ENCODE measurements around the gene DENND1B. TPM values are rescaled to one million over a fixed set of nuclear protein-coding genes. Genes with fewer than 3 reads are reported as not detected.

The DENND1B gene
- total RNA-seq, 1 experiment from 2014 or later: 1.9 TPM

- Histone ChIP-seq H3K4me3 (ENCODE audit: low read depth, low read length, poor library complexity, severe bottlenecking) (no peak overlapping the region), H3K9me3 (ENCODE audit: low read depth, low read length, poor library complexity, severe bottlenecking) (no peaks in the 10 kb centered on the region), H3K27ac (ENCODE audit: low read depth, low read length, poor library complexity, severe bottlenecking) (no peak overlapping the region), H3K36me3 (ENCODE audit: insufficient read depth, low read length, poor library complexity, severe bottlenecking) (no peaks in the 10 kb centered on the region), H3K4me1 (ENCODE audit: insufficient read depth, low read length, poor library complexity, severe bottlenecking) (no peaks in the 10 kb centered on the region), H3K27me3 (replicated peaks; ENCODE audit: insufficient read depth, low read depth, low read length, poor library complexity) (peaks cover 3% of the 10 kb centered on the region)
- intact Hi-C loops (cut with micrococcal nuclease; ENCODE audit: unreplicated experiment): no loop called here
- BruUV-seq (replicated peaks): no TSS peak
- ChIA-PET CTCF (no interaction called here), POLR2A (ENCODE audit: low non-redundant PET) (no interaction called here)
- no peak for DNase-seq (ENCODE audit: low spot score)
- no peak for TF ChIP-seq EZH2 (IDR thresholded peaks at IDR 0.05; ENCODE audit: borderline replicate concordance, low read depth, low read length, poor library complexity, severe bottlenecking)
Observed at GRCh38 chr1:197807739-197808453, 32.6 kb upstream of the DENND1B start.

- H3K36me3 ChIP-seq (ENCODE audit: insufficient read depth, low read length, poor library complexity, severe bottlenecking): no peaks in the 10 kb centered on the region
- H3K27me3 ChIP-seq (replicated peaks; ENCODE audit: insufficient read depth, low read depth, low read length, poor library complexity): peaks cover 3% of the 10 kb centered on the region
- no TSS peak for BruUV-seq (replicated peaks)
- ChIA-PET CTCF (no interaction called here), POLR2A (ENCODE audit: low non-redundant PET) (no interaction called here)
- H3K9me3 ChIP-seq (ENCODE audit: low read depth, low read length, poor library complexity, severe bottlenecking): no peaks in the 10 kb centered on the region
- H3K4me3 ChIP-seq (ENCODE audit: low read depth, low read length, poor library complexity, severe bottlenecking): no peak overlapping the region
- DNase-seq (ENCODE audit: low spot score): no peak
- no peak overlapping the region for H3K27ac ChIP-seq (ENCODE audit: low read depth, low read length, poor library complexity, severe bottlenecking)
- TF ChIP-seq CTCF (conservative IDR thresholded peaks at IDR 0.05; ENCODE audit: low read depth, low read length) (no peak), EZH2 (IDR thresholded peaks at IDR 0.05; ENCODE audit: borderline replicate concordance, low read depth, low read length, poor library complexity, severe bottlenecking) (no peak)
- no peaks in the 10 kb centered on the region for H3K4me1 ChIP-seq (ENCODE audit: insufficient read depth, low read length, poor library complexity, severe bottlenecking)
- intact Hi-C loops (cut with micrococcal nuclease; ENCODE audit: unreplicated experiment): no loop called here
Observed at GRCh38 chr1:197807216-197807615, 31.9 kb upstream of the DENND1B start.

- TF ChIP-seq CTCF (conservative IDR thresholded peaks at IDR 0.05; ENCODE audit: low read depth, low read length) (no peak), EZH2 (IDR thresholded peaks at IDR 0.05; ENCODE audit: borderline replicate concordance, low read depth, low read length, poor library complexity, severe bottlenecking) (no peak)
- ChIA-PET POLR2A (ENCODE audit: low non-redundant PET) (no interaction called here), CTCF (no interaction called here)
- no peak for DNase-seq (ENCODE audit: low spot score)
- Histone ChIP-seq H3K27me3 (replicated peaks; ENCODE audit: insufficient read depth, low read depth, low read length, poor library complexity) (peaks cover 3% of the 10 kb centered on the region), H3K4me3 (ENCODE audit: low read depth, low read length, poor library complexity, severe bottlenecking) (no peak overlapping the region), H3K36me3 (ENCODE audit: insufficient read depth, low read length, poor library complexity, severe bottlenecking) (no peaks in the 10 kb centered on the region), H3K27ac (ENCODE audit: low read depth, low read length, poor library complexity, severe bottlenecking) (no peak overlapping the region), H3K4me1 (ENCODE audit: insufficient read depth, low read length, poor library complexity, severe bottlenecking) (no peaks in the 10 kb centered on the region), H3K9me3 (ENCODE audit: low read depth, low read length, poor library complexity, severe bottlenecking) (no peaks in the 10 kb centered on the region)
- intact Hi-C loops (cut with micrococcal nuclease; ENCODE audit: unreplicated experiment): no loop called here
- BruUV-seq (replicated peaks): no TSS peak
Observed at GRCh38 chr1:197806718-197807117, 31.4 kb upstream of the DENND1B start.

GRCh38 chr1:197801684-197802083, 26.4 kb upstream of the DENND1B start:
- intact Hi-C loops (cut with micrococcal nuclease; ENCODE audit: unreplicated experiment): no loop called here
- BruUV-seq (replicated peaks): no TSS peak
- no peak for DNase-seq (ENCODE audit: low spot score)
- Histone ChIP-seq H3K27ac (ENCODE audit: low read depth, low read length, poor library complexity, severe bottlenecking) (no peak overlapping the region), H3K27me3 (replicated peaks; ENCODE audit: insufficient read depth, low read depth, low read length, poor library complexity) (no peaks in the 10 kb centered on the region), H3K4me1 (ENCODE audit: insufficient read depth, low read length, poor library complexity, severe bottlenecking) (peaks cover 3% of the 10 kb centered on the region), H3K9me3 (ENCODE audit: low read depth, low read length, poor library complexity, severe bottlenecking) (no peaks in the 10 kb centered on the region), H3K36me3 (ENCODE audit: insufficient read depth, low read length, poor library complexity, severe bottlenecking) (no peaks in the 10 kb centered on the region), H3K4me3 (ENCODE audit: low read depth, low read length, poor library complexity, severe bottlenecking) (no peak overlapping the region)
- TF ChIP-seq EZH2 (IDR thresholded peaks at IDR 0.05; ENCODE audit: borderline replicate concordance, low read depth, low read length, poor library complexity, severe bottlenecking): no peak
- no peak for TF ChIP-seq CTCF (conservative IDR thresholded peaks at IDR 0.05; ENCODE audit: low read depth, low read length)
- CTCF ChIA-PET: no interaction called here
- POLR2A ChIA-PET (ENCODE audit: low non-redundant PET): no interaction called here
